ENCODE measurements around the gene GAREM2. TPM values are rescaled to one million over a fixed set of nuclear protein-coding genes. Genes with fewer than 3 reads are reported as not detected.
A peak's percentile ranks its signal among the peaks of the same experiment; 100 is the strongest.

Gene GAREM2
- total RNA-seq, 4 donors from 2014 or later = 1.8 to 5.5 (median 3.3) TPM

DNA sequence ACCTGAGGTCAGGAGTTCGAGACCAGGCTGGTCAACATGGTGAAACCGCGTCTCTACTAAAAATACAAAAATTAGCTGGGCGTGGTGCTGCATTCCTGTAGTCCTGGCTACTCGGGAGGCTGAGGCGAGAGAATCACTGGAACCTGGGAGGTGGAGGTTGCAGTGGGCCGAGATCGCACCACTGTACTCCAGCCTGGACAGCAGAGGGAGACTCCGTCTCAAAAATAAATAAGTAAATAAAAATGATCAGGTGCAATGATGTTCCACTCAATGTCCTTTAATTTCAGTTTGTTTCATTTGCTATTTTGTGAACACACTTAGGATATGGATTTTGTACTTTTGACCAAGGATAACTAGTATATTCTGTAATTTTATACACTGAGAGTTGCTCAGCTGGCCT, 62.2 kb downstream of the GAREM2 start:
- H3K4me1 ChIP-seq = peaks cover 4 to 24% (median 4%) of the 10 kb centered on the region in 3 donors
- H3K27me3 ChIP-seq = no peaks in the 10 kb centered on the region
- peaks cover 5 to 89% of the 10 kb centered on the region in 2 donors for H3K36me3 ChIP-seq
- H3K27ac ChIP-seq = no peak overlapping the region
- no peaks in the 10 kb centered on the region for H3K9me3 ChIP-seq
- TF ChIP-seq, protein P1, sequence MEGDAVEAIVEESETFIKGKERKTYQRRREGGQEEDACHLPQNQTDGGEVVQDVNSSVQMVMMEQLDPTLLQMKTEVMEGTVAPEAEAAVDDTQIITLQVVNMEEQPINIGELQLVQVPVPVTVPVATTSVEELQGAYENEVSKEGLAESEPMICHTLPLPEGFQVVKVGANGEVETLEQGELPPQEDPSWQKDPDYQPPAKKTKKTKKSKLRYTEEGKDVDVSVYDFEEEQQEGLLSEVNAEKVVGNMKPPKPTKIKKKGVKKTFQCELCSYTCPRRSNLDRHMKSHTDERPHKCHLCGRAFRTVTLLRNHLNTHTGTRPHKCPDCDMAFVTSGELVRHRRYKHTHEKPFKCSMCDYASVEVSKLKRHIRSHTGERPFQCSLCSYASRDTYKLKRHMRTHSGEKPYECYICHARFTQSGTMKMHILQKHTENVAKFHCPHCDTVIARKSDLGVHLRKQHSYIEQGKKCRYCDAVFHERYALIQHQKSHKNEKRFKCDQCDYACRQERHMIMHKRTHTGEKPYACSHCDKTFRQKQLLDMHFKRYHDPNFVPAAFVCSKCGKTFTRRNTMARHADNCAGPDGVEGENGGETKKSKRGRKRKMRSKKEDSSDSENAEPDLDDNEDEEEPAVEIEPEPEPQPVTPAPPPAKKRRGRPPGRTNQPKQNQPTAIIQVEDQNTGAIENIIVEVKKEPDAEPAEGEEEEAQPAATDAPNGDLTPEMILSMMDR (IDR thresholded peaks at IDR 0.05) = peak in 1 of 4 experiments; percentile 37
- TF ChIP-seq EP300 (IDR thresholded peaks at IDR 0.05) = no peak
- no peak overlapping the region for H3K4me3 ChIP-seq
- no peak for ATAC-seq
- 86 to 88% methylated on average over 4 to 9 of the region's 9 CpGs for WGBS, 2 donors (ENCODE audit: low coverage in 1 of 2)

DNA sequence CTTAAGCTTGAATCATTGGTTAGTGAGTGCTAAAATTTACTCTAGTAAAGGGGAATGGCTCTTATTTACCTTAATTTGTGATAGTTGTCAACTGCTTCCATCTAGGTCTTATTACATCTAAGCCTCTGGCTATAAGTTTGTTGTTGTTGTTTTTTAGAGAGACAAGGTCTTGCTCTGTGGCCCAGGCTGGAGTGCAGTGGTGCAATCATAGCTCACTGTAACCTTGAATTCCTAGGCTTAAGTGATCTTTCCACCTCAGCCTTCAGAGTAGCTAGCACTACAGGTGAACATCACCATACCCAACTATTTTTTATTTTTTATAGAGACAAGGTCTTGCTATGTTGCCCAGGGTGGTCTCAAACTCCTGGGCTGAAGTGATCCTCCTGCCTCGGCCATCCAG, 65.0 kb downstream of the GAREM2 start:
- H3K4me3 ChIP-seq = no peak overlapping the region
- H3K27me3 ChIP-seq = no peaks in the 10 kb centered on the region
- WGBS, 2 donors (ENCODE audit: low coverage in 1 of 2) = 100% methylated on average over 1 of the region's 1 CpG; no CpG with 5 or more reads in 1 of the 2 donors
- H3K27ac ChIP-seq = peak overlapping the region in 1 of 4 donors; percentile 22
- H3K36me3 ChIP-seq = peaks cover 0 to 61% of the 10 kb centered on the region in 2 donors
- no peaks in the 10 kb centered on the region for H3K9me3 ChIP-seq
- H3K4me1 ChIP-seq = peaks cover 4 to 52% (median 20%) of the 10 kb centered on the region in 3 donors
- no peak for TF ChIP-seq POLR2A (IDR thresholded peaks at IDR 0.05)
- TF ChIP-seq EP300 (IDR thresholded peaks at IDR 0.05) = no peak
- TF ChIP-seq POLR2AphosphoS5 (IDR thresholded peaks at IDR 0.05) = no peak
- TF ChIP-seq, protein P1 (IDR thresholded peaks at IDR 0.05) = no peak
- ATAC-seq = no peak

DNA sequence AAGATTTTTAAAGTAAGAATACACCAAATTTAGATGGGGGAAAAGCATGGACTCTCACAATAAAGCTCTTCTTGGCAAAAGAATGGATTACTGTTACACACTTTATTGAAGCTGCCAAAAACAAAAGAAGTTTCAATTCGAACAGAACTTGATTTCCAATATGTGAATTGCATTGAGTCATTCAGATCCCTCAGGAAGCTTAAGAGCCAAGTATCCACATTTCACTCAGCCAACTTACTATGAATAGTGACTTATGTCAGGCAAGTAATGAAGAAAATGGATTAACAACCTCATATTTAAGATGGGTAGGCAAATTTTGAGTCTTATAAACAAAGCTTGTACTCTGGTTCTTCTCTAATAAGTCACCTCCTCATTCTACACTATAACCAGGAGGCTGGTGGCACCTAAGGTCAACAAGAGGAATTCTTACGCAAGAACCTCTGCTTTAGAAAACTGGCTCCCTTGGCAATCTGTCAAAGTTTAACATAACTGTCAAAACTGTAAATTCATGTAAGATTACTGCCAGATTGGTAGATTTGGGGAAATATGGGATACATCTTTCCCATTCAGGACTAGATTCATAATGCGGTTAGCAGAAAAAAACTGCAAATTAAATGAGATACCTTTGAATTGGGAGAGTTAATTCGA, 65.5 kb downstream of the GAREM2 start:
- peak overlapping the region in 1 of 4 donors; percentile 22 for H3K27ac ChIP-seq
- no peaks in the 10 kb centered on the region for H3K9me3 ChIP-seq
- H3K27me3 ChIP-seq = no peaks in the 10 kb centered on the region
- peaks cover 0 to 55% of the 10 kb centered on the region in 2 donors for H3K36me3 ChIP-seq
- WGBS, 2 donors (ENCODE audit: low coverage in 1 of 2) = 82 to 91% methylated on average over 4 of the region's 4 CpGs
- peaks cover 4 to 58% (median 23%) of the 10 kb centered on the region in 3 donors for H3K4me1 ChIP-seq
- ATAC-seq = no peak
- no peak overlapping the region for H3K4me3 ChIP-seq
- TF ChIP-seq POLR2A (IDR thresholded peaks at IDR 0.05) (no peak), POLR2AphosphoS5 (IDR thresholded peaks at IDR 0.05) (no peak), EP300 (IDR thresholded peaks at IDR 0.05) (no peak)
- TF ChIP-seq, protein P1 (IDR thresholded peaks at IDR 0.05) = no peak

Other genes starting within 250 kb of the GAREM2 start
- gene KIF3C, start 190.6 kb upstream of the GAREM2 start, total RNA-seq = 10 to 100 TPM in 2 of 4 donors, 1 to 10 TPM in 2; 5.9 to 14.6 (median 10.2) TPM
- gene RAB10, start 139.0 kb upstream of the GAREM2 start, total RNA-seq = 100 to 1,000 TPM in 3 of 4 donors, 10 to 100 TPM in 1; 91.9 to 117 (median 103) TPM
- 100 to 1,000 TPM; 154 to 277 (median 186) TPM for gene HADHA, start 71.5 kb downstream of the GAREM2 start, total RNA-seq
- 100 to 1,000 TPM; 127 to 358 (median 218) TPM for gene HADHB, start 71.9 kb downstream of the GAREM2 start, total RNA-seq
- gene SELENOI, start 173.1 kb downstream of the GAREM2 start, total RNA-seq = 10 to 100 TPM in 1 of 4 donors, 1 to 10 TPM in 3; 7.0 to 10.9 (median 8.7) TPM
- gene ADGRF3, start 173.7 kb downstream of the GAREM2 start, total RNA-seq = not detected
- 1 to 10 TPM in 1 of 4 donors, under 1 TPM in 2, not detected in 1; 0.27 to 2.3 (median 0.54) TPM for gene DRC1, start 228.8 kb downstream of the GAREM2 start, total RNA-seq